ENCODE data around the gene ADAMTS2.

ADAMTS2 gene

GRCh38 chr5:179345433-179346321, at the start of gene ADAMTS2:
Gene ADAMTS2, minus strand, starts transcription at chr5:179345461. Its CDS starts 133 bp downstream, at chr5:179345328.
- Histone ChIP-seq H3K27ac (ENCODE audit: low read length) (no peak within 1 kb of the TSS), H3K9me3 (ENCODE audit: control insufficient read depth in 1 of 2, low read length in 2 of 2) (no peaks in the 10 kb centered on the region), H3K4me3 (ENCODE audit: low read depth in 1 of 2, low read length in 2 of 2) (peak within 1 kb of the TSS; percentile 52 to 79), H3K4me1 (ENCODE audit: control insufficient read depth in 1 of 2, insufficient read depth in 2 of 2, low read length in 2 of 2) (peaks cover 0 to 31% of the 10 kb centered on the region in 2 donors), H3K27me3 (ENCODE audit: low read depth, low read length) (no peaks in the 10 kb centered on the region), H3K36me3 (ENCODE audit: control insufficient read depth in 1 of 2, insufficient read depth in 2 of 2, low read length in 2 of 2) (no peaks in the 10 kb centered on the region)

- no peak overlapping the region for H3K27ac ChIP-seq (ENCODE audit: low read length)
- H3K27me3 ChIP-seq (ENCODE audit: low read depth, low read length) = no peaks in the 10 kb centered on the region
- H3K9me3 ChIP-seq (ENCODE audit: control insufficient read depth in 1 of 2, low read length in 2 of 2) = peaks cover 9 to 24% of the 10 kb centered on the region in 2 donors
- H3K36me3 ChIP-seq (ENCODE audit: control insufficient read depth in 1 of 2, insufficient read depth in 2 of 2, low read length in 2 of 2) = no peaks in the 10 kb centered on the region
- no peaks in the 10 kb centered on the region for H3K4me1 ChIP-seq (ENCODE audit: control insufficient read depth in 1 of 2, insufficient read depth in 2 of 2, low read length in 2 of 2)
- H3K4me3 ChIP-seq (ENCODE audit: low read depth in 1 of 2, low read length in 2 of 2) = no peak overlapping the region
Observed at GRCh38 chr5:179393078-179393477, 47.8 kb upstream of the ADAMTS2 start.

- Histone ChIP-seq H3K27ac (ENCODE audit: low read length) (no peak overlapping the region), H3K4me3 (ENCODE audit: low read depth in 1 of 2, low read length in 2 of 2) (no peak overlapping the region), H3K9me3 (ENCODE audit: control insufficient read depth in 1 of 2, low read length in 2 of 2) (peaks cover 9 to 16% of the 10 kb centered on the region in 2 donors), H3K36me3 (ENCODE audit: control insufficient read depth in 1 of 2, insufficient read depth in 2 of 2, low read length in 2 of 2) (no peaks in the 10 kb centered on the region), H3K27me3 (ENCODE audit: low read depth, low read length) (no peaks in the 10 kb centered on the region), H3K4me1 (ENCODE audit: control insufficient read depth in 1 of 2, insufficient read depth in 2 of 2, low read length in 2 of 2) (no peaks in the 10 kb centered on the region)
Observed at GRCh38 chr5:179387151-179388110, 42.2 kb upstream of the ADAMTS2 start.

- H3K4me3 ChIP-seq (ENCODE audit: low read depth in 1 of 2, low read length in 2 of 2) = no peak overlapping the region
- H3K27ac ChIP-seq (ENCODE audit: low read length) = no peak overlapping the region
- H3K36me3 ChIP-seq (ENCODE audit: control insufficient read depth in 1 of 2, insufficient read depth in 2 of 2, low read length in 2 of 2) = no peaks in the 10 kb centered on the region
- no peaks in the 10 kb centered on the region for H3K4me1 ChIP-seq (ENCODE audit: control insufficient read depth in 1 of 2, insufficient read depth in 2 of 2, low read length in 2 of 2)
- no peaks in the 10 kb centered on the region for H3K27me3 ChIP-seq (ENCODE audit: low read depth, low read length)
- H3K9me3 ChIP-seq (ENCODE audit: control insufficient read depth in 1 of 2, low read length in 2 of 2) = peaks cover 9 to 13% of the 10 kb centered on the region in 2 donors
Observed at GRCh38 chr5:179385914-179386313, 40.7 kb upstream of the ADAMTS2 start.

- Histone ChIP-seq H3K27me3 (ENCODE audit: low read depth, low read length) (no peaks in the 10 kb centered on the region), H3K9me3 (ENCODE audit: control insufficient read depth in 1 of 2, low read length in 2 of 2) (no peaks in the 10 kb centered on the region), H3K4me3 (ENCODE audit: low read depth in 1 of 2, low read length in 2 of 2) (no peak overlapping the region), H3K27ac (ENCODE audit: low read length) (no peak overlapping the region), H3K4me1 (ENCODE audit: control insufficient read depth in 1 of 2, insufficient read depth in 2 of 2, low read length in 2 of 2) (no peaks in the 10 kb centered on the region), H3K36me3 (ENCODE audit: control insufficient read depth in 1 of 2, insufficient read depth in 2 of 2, low read length in 2 of 2) (peaks cover 0 to 7% of the 10 kb centered on the region in 2 donors)
Observed at GRCh38 chr5:179382486-179382885, 37.2 kb upstream of the ADAMTS2 start.

GRCh38 chr5:179381691-179382090, 36.4 kb upstream of the ADAMTS2 start:
- H3K9me3 ChIP-seq (ENCODE audit: control insufficient read depth in 1 of 2, low read length in 2 of 2) = no peaks in the 10 kb centered on the region
- H3K36me3 ChIP-seq (ENCODE audit: control insufficient read depth in 1 of 2, insufficient read depth in 2 of 2, low read length in 2 of 2) = peaks cover 0 to 7% of the 10 kb centered on the region in 2 donors
- no peaks in the 10 kb centered on the region for H3K27me3 ChIP-seq (ENCODE audit: low read depth, low read length)
- H3K27ac ChIP-seq (ENCODE audit: low read length) = no peak overlapping the region
- H3K4me1 ChIP-seq (ENCODE audit: control insufficient read depth in 1 of 2, insufficient read depth in 2 of 2, low read length in 2 of 2) = no peaks in the 10 kb centered on the region
- no peak overlapping the region for H3K4me3 ChIP-seq (ENCODE audit: low read depth in 1 of 2, low read length in 2 of 2)

- no peaks in the 10 kb centered on the region for H3K27me3 ChIP-seq (ENCODE audit: low read depth, low read length)
- H3K27ac ChIP-seq (ENCODE audit: low read length) = no peak overlapping the region
- H3K9me3 ChIP-seq (ENCODE audit: control insufficient read depth in 1 of 2, low read length in 2 of 2) = no peaks in the 10 kb centered on the region
- H3K36me3 ChIP-seq (ENCODE audit: control insufficient read depth in 1 of 2, insufficient read depth in 2 of 2, low read length in 2 of 2) = peaks cover 0 to 7% of the 10 kb centered on the region in 2 donors
- H3K4me1 ChIP-seq (ENCODE audit: control insufficient read depth in 1 of 2, insufficient read depth in 2 of 2, low read length in 2 of 2) = no peaks in the 10 kb centered on the region
- no peak overlapping the region for H3K4me3 ChIP-seq (ENCODE audit: low read depth in 1 of 2, low read length in 2 of 2)
Observed at GRCh38 chr5:179380211-179381035, 35.2 kb upstream of the ADAMTS2 start.

- Histone ChIP-seq H3K4me3 (ENCODE audit: low read depth in 1 of 2, low read length in 2 of 2) (no peak overlapping the region), H3K4me1 (ENCODE audit: control insufficient read depth in 1 of 2, insufficient read depth in 2 of 2, low read length in 2 of 2) (no peaks in the 10 kb centered on the region), H3K27ac (ENCODE audit: low read length) (no peak overlapping the region), H3K9me3 (ENCODE audit: control insufficient read depth in 1 of 2, low read length in 2 of 2) (no peaks in the 10 kb centered on the region), H3K36me3 (ENCODE audit: control insufficient read depth in 1 of 2, insufficient read depth in 2 of 2, low read length in 2 of 2) (peaks cover 0 to 7% of the 10 kb centered on the region in 2 donors), H3K27me3 (ENCODE audit: low read depth, low read length) (no peaks in the 10 kb centered on the region)
Observed at GRCh38 chr5:179379321-179379890, 34.1 kb upstream of the ADAMTS2 start.

GRCh38 chr5:179378441-179379271, 33.4 kb upstream of the ADAMTS2 start:
- H3K4me3 ChIP-seq (ENCODE audit: low read depth in 1 of 2, low read length in 2 of 2) = no peak overlapping the region
- H3K36me3 ChIP-seq (ENCODE audit: control insufficient read depth in 1 of 2, insufficient read depth in 2 of 2, low read length in 2 of 2) = peaks cover 0 to 7% of the 10 kb centered on the region in 2 donors
- H3K27ac ChIP-seq (ENCODE audit: low read length) = no peak overlapping the region
- no peaks in the 10 kb centered on the region for H3K27me3 ChIP-seq (ENCODE audit: low read depth, low read length)
- H3K4me1 ChIP-seq (ENCODE audit: control insufficient read depth in 1 of 2, insufficient read depth in 2 of 2, low read length in 2 of 2) = no peaks in the 10 kb centered on the region
- H3K9me3 ChIP-seq (ENCODE audit: control insufficient read depth in 1 of 2, low read length in 2 of 2) = no peaks in the 10 kb centered on the region

- H3K36me3 ChIP-seq (ENCODE audit: control insufficient read depth in 1 of 2, insufficient read depth in 2 of 2, low read length in 2 of 2) = peaks cover 0 to 7% of the 10 kb centered on the region in 2 donors
- H3K4me3 ChIP-seq (ENCODE audit: low read depth in 1 of 2, low read length in 2 of 2) = no peak overlapping the region
- H3K4me1 ChIP-seq (ENCODE audit: control insufficient read depth in 1 of 2, insufficient read depth in 2 of 2, low read length in 2 of 2) = no peaks in the 10 kb centered on the region
- H3K27me3 ChIP-seq (ENCODE audit: low read depth, low read length) = no peaks in the 10 kb centered on the region
- H3K27ac ChIP-seq (ENCODE audit: low read length) = no peak overlapping the region
- no peaks in the 10 kb centered on the region for H3K9me3 ChIP-seq (ENCODE audit: control insufficient read depth in 1 of 2, low read length in 2 of 2)
Observed at GRCh38 chr5:179378116-179378440, 32.8 kb upstream of the ADAMTS2 start.

Data from muscle layer of duodenum (tissue), 2 donors.